ENCODE results near the gene ARHGAP15.

- TF ChIP-seq CTCF (IDR thresholded peaks at IDR 0.05), result no peak
- no peak for TF ChIP-seq SMC3 (IDR thresholded peaks at IDR 0.05)
- TF ChIP-seq TP53 (CRISPR knock-in tag; IDR thresholded peaks at IDR 0.05), result no peak
- TF ChIP-seq SREBF2 (IDR thresholded peaks at IDR 0.05), result no peak
- TF ChIP-seq E2F6 (IDR thresholded peaks at IDR 0.05; ENCODE audit: borderline replicate concordance, low read depth), result no peak
- TF ChIP-seq POLR2A (IDR thresholded peaks at IDR 0.05; ENCODE audit: low read length), result no peak
These were observed 9.1 kb downstream of the ARHGAP15 start for GRCh38 chr2:143138292-143138691.

Data from A549 (cell line).